Measurements from ENCODE around the gene PTPA.
"Not testable (repeated sequence)": the region's sequence is repeated elsewhere in the genome, so short reads cannot be mapped to it uniquely, and the experiment has no call there.

PTPA gene

DNA sequence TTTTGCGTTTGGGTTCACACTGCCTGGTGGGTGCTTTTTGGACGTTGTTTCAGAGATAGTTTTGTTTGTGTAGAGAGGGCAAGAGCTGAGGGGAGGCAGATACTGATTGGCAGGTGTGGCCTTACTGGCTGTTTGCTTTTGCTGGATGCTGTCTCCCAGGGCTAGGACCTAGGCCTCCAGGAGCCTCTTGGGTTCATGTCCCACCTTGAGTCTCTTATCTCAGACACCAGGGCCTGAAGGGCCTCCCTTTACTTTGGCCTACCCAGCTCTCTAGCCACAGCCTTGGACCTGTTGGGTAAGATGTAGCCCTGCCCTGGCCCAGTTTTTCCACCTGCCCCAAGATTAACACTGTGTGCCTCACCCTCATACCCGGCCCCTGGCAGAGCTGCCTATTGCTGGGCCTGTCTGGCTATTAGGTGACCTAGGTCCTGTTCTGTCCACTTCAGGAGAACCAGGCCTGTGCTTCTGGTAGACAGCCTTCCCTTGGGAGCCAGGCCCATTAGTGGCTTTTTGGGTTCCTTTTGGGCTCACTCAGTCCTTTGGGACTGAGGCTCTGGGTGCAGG is 13.4 kb downstream of the PTPA start (continued):
- TF ChIP-seq, protein P1, sequence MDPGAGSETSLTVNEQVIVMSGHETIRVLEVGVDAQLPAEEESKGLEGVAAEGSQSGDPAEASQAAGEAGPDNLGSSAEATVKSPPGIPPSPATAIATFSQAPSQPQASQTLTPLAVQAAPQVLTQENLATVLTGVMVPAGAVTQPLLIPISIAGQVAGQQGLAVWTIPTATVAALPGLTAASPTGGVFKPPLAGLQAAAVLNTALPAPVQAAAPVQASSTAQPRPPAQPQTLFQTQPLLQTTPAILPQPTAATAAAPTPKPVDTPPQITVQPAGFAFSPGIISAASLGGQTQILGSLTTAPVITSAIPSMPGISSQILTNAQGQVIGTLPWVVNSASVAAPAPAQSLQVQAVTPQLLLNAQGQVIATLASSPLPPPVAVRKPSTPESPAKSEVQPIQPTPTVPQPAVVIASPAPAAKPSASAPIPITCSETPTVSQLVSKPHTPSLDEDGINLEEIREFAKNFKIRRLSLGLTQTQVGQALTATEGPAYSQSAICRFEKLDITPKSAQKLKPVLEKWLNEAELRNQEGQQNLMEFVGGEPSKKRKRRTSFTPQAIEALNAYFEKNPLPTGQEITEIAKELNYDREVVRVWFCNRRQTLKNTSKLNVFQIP (CRISPR knock-in tag; IDR thresholded peaks at IDR 0.05; ENCODE audit: borderline replicate concordance, low read depth) = no peak

DNA sequence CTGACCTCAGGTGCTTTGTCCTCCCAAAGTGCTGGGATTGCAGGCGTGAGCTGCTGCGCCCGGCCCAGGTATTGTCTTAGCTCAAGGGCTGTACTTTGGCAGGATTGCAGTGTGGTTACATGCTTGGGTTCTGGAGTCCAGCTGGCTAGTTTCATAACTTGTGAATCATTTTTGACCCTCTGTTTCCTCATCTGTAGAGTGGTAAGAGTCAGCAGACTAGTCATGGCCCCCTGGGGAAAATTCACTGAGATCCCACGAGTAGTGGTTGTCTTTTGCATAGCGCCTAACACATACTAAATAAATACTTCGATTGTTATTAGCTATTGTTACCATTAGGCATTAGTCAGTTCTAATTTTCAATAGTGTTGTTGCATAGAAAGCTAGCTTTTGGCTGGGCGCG is 14.3 kb downstream of the PTPA start:
- ATAC-seq = no peak
- TF ChIP-seq, protein P2, sequence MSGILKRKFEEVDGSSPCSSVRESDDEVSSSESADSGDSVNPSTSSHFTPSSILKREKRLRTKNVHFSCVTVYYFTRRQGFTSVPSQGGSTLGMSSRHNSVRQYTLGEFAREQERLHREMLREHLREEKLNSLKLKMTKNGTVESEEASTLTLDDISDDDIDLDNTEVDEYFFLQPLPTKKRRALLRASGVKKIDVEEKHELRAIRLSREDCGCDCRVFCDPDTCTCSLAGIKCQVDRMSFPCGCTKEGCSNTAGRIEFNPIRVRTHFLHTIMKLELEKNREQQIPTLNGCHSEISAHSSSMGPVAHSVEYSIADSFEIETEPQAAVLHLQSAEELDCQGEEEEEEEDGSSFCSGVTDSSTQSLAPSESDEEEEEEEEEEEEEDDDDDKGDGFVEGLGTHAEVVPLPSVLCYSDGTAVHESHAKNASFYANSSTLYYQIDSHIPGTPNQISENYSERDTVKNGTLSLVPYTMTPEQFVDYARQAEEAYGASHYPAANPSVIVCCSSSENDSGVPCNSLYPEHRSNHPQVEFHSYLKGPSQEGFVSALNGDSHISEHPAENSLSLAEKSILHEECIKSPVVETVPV (CRISPR knock-in tag; IDR thresholded peaks at IDR 0.05) = no peak
- TF ChIP-seq OSR1 (CRISPR knock-in tag; IDR thresholded peaks at IDR 0.05) = no peak
- TF ChIP-seq PPARA (CRISPR knock-in tag; IDR thresholded peaks at IDR 0.05; ENCODE audit: borderline replicate concordance) = no peak
- TF ChIP-seq SNAI2 (CRISPR knock-in tag; IDR thresholded peaks at IDR 0.05) = no peak
- TF ChIP-seq, protein P3, sequence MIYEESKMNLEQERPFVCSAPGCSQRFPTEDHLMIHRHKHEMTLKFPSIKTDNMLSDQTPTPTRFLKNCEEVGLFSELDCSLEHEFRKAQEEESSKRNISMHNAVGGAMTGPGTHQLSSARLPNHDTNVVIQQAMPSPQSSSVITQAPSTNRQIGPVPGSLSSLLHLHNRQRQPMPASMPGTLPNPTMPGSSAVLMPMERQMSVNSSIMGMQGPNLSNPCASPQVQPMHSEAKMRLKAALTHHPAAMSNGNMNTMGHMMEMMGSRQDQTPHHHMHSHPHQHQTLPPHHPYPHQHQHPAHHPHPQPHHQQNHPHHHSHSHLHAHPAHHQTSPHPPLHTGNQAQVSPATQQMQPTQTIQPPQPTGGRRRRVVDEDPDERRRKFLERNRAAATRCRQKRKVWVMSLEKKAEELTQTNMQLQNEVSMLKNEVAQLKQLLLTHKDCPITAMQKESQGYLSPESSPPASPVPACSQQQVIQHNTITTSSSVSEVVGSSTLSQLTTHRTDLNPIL (CRISPR knock-in tag; IDR thresholded peaks at IDR 0.05; ENCODE audit: low read depth) = no peak
- TF ChIP-seq, protein P4, sequence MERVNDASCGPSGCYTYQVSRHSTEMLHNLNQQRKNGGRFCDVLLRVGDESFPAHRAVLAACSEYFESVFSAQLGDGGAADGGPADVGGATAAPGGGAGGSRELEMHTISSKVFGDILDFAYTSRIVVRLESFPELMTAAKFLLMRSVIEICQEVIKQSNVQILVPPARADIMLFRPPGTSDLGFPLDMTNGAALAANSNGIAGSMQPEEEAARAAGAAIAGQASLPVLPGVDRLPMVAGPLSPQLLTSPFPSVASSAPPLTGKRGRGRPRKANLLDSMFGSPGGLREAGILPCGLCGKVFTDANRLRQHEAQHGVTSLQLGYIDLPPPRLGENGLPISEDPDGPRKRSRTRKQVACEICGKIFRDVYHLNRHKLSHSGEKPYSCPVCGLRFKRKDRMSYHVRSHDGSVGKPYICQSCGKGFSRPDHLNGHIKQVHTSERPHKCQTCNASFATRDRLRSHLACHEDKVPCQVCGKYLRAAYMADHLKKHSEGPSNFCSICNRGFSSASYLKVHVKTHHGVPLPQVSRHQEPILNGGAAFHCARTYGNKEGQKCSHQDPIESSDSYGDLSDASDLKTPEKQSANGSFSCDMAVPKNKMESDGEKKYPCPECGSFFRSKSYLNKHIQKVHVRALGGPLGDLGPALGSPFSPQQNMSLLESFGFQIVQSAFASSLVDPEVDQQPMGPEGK (CRISPR knock-in tag; IDR thresholded peaks at IDR 0.05; ENCODE audit: borderline replicate concordance) = no peak
- no peak for TF ChIP-seq ZNF8 (CRISPR knock-in tag; IDR thresholded peaks at IDR 0.05)
- no peak for TF ChIP-seq ARNTL (CRISPR knock-in tag; IDR thresholded peaks at IDR 0.05; ENCODE audit: borderline replicate concordance, low read depth)
- no peak for TF ChIP-seq ISL1 (CRISPR knock-in tag; IDR thresholded peaks at IDR 0.05)
- no peak for TF ChIP-seq CSDC2 (CRISPR knock-in tag; IDR thresholded peaks at IDR 0.05)
- TF ChIP-seq ZFP30 (CRISPR knock-in tag; IDR thresholded peaks at IDR 0.05) = no peak

DNA sequence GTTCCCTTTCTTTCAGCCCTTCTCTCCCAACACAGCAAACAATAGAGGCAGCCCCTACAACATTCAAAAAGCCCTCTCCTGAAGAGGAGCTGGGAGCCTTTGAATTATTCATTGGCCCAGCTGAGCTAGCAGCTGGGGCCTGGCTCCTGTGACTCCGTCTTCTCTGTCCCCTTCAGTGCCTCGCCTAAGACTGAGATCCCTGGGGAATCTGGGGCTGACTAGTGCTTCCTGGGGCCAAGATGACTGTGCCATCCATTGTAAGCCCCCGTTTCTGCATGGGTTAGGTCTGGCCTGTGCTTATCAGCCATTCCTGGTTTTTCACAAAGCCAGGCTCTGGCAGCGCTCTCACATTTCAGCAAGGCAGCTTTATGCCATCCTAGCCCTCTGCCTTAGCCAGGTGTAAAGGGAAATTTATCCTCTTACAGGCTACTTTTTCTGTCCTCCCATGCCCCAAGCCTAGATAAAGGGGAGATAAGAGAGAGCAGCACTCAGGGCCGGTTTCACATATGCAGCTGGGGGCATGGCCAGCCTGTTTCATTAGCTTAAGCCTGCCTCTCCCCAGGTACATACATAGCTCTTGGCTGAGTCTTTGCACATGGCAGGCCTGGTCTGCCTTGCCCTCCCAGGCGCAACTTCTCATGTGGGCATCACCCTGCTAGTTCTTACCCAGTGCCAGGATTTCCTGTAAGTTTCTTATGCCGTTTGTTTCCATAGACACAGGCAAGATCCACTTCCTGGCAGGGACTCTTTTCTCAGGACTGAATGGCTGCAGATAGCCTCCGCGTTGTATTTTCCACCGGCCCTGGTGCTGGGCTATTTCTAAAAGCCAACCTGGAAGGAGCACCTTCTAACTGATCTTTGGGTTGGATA is 15.8 kb downstream of the PTPA start:
- no peak for TF ChIP-seq PPARA (CRISPR knock-in tag; IDR thresholded peaks at IDR 0.05; ENCODE audit: borderline replicate concordance)
- no peak for TF ChIP-seq ESRRG (CRISPR knock-in tag; IDR thresholded peaks at IDR 0.05)
- no peak for ATAC-seq

DNA sequence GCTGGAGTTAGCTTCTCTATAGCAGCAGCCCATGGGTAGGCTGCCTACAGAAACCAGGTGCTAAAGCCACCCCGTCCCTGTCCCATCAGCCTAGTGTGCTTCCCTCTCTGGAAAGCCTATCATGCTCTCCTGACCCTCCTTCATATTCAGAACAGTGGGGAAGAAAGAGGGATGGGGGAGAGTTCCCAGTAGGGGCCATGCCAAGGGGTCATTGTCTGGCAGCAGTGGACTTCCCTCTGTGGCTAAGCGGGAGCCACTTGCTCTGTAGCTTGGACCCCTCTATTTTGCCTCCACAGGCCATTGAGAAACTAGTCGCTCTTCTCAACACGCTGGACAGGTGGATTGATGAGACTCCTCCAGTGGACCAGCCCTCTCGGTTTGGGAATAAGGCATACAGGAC is 17.5 kb downstream of the PTPA start:
- TF ChIP-seq ZFP3 (CRISPR knock-in tag; IDR thresholded peaks at IDR 0.05) = no peak
- TF ChIP-seq, protein P5, sequence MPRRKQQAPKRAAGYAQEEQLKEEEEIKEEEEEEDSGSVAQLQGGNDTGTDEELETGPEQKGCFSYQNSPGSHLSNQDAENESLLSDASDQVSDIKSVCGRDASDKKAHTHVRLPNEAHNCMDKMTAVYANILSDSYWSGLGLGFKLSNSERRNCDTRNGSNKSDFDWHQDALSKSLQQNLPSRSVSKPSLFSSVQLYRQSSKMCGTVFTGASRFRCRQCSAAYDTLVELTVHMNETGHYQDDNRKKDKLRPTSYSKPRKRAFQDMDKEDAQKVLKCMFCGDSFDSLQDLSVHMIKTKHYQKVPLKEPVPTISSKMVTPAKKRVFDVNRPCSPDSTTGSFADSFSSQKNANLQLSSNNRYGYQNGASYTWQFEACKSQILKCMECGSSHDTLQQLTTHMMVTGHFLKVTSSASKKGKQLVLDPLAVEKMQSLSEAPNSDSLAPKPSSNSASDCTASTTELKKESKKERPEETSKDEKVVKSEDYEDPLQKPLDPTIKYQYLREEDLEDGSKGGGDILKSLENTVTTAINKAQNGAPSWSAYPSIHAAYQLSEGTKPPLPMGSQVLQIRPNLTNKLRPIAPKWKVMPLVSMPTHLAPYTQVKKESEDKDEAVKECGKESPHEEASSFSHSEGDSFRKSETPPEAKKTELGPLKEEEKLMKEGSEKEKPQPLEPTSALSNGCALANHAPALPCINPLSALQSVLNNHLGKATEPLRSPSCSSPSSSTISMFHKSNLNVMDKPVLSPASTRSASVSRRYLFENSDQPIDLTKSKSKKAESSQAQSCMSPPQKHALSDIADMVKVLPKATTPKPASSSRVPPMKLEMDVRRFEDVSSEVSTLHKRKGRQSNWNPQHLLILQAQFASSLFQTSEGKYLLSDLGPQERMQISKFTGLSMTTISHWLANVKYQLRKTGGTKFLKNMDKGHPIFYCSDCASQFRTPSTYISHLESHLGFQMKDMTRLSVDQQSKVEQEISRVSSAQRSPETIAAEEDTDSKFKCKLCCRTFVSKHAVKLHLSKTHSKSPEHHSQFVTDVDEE (CRISPR knock-in tag; IDR thresholded peaks at IDR 0.05) = no peak
- no peak for TF ChIP-seq CSDC2 (CRISPR knock-in tag; IDR thresholded peaks at IDR 0.05)
- TF ChIP-seq, protein P3 (CRISPR knock-in tag; IDR thresholded peaks at IDR 0.05; ENCODE audit: low read depth) = no peak
- no peak for TF ChIP-seq TOX (CRISPR knock-in tag; IDR thresholded peaks at IDR 0.05; ENCODE audit: borderline replicate concordance)
- ATAC-seq = no peak

DNA sequence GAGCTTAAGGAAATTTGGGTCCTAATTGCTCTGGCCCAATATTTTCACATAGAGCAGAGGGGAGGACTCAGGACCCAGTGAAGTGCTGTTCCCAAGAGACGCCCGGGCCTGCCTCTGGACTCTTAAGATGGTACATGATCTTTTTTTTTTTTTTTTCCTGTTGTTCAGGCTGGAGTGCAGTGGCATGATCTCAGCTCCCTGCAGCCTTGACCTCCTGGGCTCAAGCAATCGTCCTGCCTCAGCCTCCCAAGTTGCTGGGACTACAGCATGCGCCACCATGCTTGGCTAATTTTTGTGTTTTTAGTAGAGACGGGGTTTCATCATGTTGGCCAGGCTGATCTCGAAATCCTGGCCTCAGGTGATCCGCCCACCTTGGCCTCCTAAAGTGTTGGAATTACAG is 19.1 kb downstream of the PTPA start:
- ATAC-seq = not testable (repeated sequence)

All from SK-N-SH treated with all-trans-retinoic acid at 6 μM for 48 hours (cell line).